Upper lobe of right lung (tissue), 1 donor: ENCODE measurements around the gene ZFHX3. TPM values are rescaled to one million over a fixed set of nuclear protein-coding genes. Genes with fewer than 3 reads are reported as not detected.

Experiments
- ATAC-seq: fragments of 200-7000 bp; cut with Tn5 transposase; one replicate; pipeline ENCODE4 v1.9.1; 2020; ENCODE audit warnings: mild to moderate bottlenecking, moderate library complexity
- DNase-seq: peaks from one replicate; pipeline ENCODE4 v3.0.0-alpha.2; 2020
- H3K27ac ChIP-seq: fragments of 200-600 bp; one replicate; pipeline ENCODE4 v1.8.0; 2022
- H3K27me3 ChIP-seq: fragments of 200-600 bp; one replicate; pipeline ENCODE4 v1.8.0; 2022; ENCODE audit warnings: mild to moderate bottlenecking
- H3K36me3 ChIP-seq: fragments of 200-600 bp; one replicate; pipeline ENCODE4 v1.8.0; 2022
- H3K4me1 ChIP-seq: fragments of 200-600 bp; one replicate; pipeline ENCODE4 v1.8.0; 2022
- H3K4me3 ChIP-seq: fragments of 200-600 bp; one replicate; pipeline ENCODE4 v1.8.0; 2022; ENCODE audit warnings: mild to moderate bottlenecking
- H3K9me3 ChIP-seq: fragments of 200-600 bp; one replicate; pipeline ENCODE4 v1.8.0; 2022
- CTCF ChIP-seq: fragments of 200-600 bp; IDR thresholded peaks from one replicate; pipeline ENCODE4 v1.8.0; 2022; ENCODE audit warnings: antibody characterized with exemption
- intact Hi-C: fragments of 100-400 bp; cut with DNase I; formaldehyde crosslinking; loops from one replicate; pipeline ENCODE4 v1.11.0; 2022
- total RNA-seq: library from RNA; stranded (reverse); fragmentation: NEBNext Ultra II Directional; extraction: Animal tissue kit (Norgen Biotek cat#: 25700); gene quantifications from one replicate; pipeline ENCODE4 v1.2.1, GENCODE V29; 2021
- donor health status: DM: no; HTN: yes; CAD: no; lungs with severe emphysema.

Gene ZFHX3
- total RNA-seq, 1 donor from 2014 or later, result 29.0 TPM

GRCh38 chr16:72963533-72964315 is 84.2 kb downstream of the ZFHX3 start:
- TF ChIP-seq CTCF, result no peak
- ATAC-seq, result no peak
- no peak overlapping the region for H3K4me3 ChIP-seq

GRCh38 chr16:72962347-72962746 is 85.6 kb downstream of the ZFHX3 start:
- Histone ChIP-seq H3K36me3 (peaks cover 14% of the 10 kb centered on the region), H3K27me3 (no peaks in the 10 kb centered on the region), H3K27ac (no peak overlapping the region), H3K4me3 (no peak overlapping the region), H3K4me1 (no peaks in the 10 kb centered on the region), H3K9me3 (no peaks in the 10 kb centered on the region)
- intact Hi-C loops, result no loop called here
- ATAC-seq (no peak), DNase-seq (no peak)
- no peak for TF ChIP-seq CTCF

More at GRCh38 chr16:72963533-72964315, 84.2 kb downstream of the ZFHX3 start:
- Histone ChIP-seq H3K9me3 (no peaks in the 10 kb centered on the region), H3K27me3 (no peaks in the 10 kb centered on the region), H3K4me1 (no peaks in the 10 kb centered on the region), H3K36me3 (peaks cover 7% of the 10 kb centered on the region), H3K27ac (no peak overlapping the region)
- intact Hi-C loops, result no loop called here
- DNase-seq, result no peak

GRCh38 chr16:72961863-72962262 is 86.1 kb downstream of the ZFHX3 start:
- no peaks in the 10 kb centered on the region for H3K4me1 ChIP-seq
- H3K36me3 ChIP-seq, result peaks cover 18% of the 10 kb centered on the region
- no peaks in the 10 kb centered on the region for H3K27me3 ChIP-seq
- no peak for TF ChIP-seq CTCF
- no peak overlapping the region for H3K27ac ChIP-seq
- intact Hi-C loops, result no loop called here
- ATAC-seq (no peak), DNase-seq (no peak)
- no peak overlapping the region for H3K4me3 ChIP-seq
- no peaks in the 10 kb centered on the region for H3K9me3 ChIP-seq

- Histone ChIP-seq H3K4me3 (no peak overlapping the region), H3K27ac (no peak overlapping the region), H3K36me3 (peaks cover 18% of the 10 kb centered on the region), H3K9me3 (no peaks in the 10 kb centered on the region), H3K4me1 (no peaks in the 10 kb centered on the region), H3K27me3 (no peaks in the 10 kb centered on the region)
- intact Hi-C loops, result no loop called here
- DNase-seq, result no peak
- TF ChIP-seq CTCF, result peak; percentile 31
- no peak for ATAC-seq
These were observed 86.7 kb downstream of the ZFHX3 start for GRCh38 chr16:72961115-72961832.

- H3K4me3 ChIP-seq, result no peak overlapping the region
- peaks cover 18% of the 10 kb centered on the region for H3K36me3 ChIP-seq
- no peak for TF ChIP-seq CTCF
- no peaks in the 10 kb centered on the region for H3K9me3 ChIP-seq
- peak; percentile 19 for ATAC-seq
- DNase-seq, result no peak
- no peak overlapping the region for H3K27ac ChIP-seq
- H3K4me1 ChIP-seq, result no peaks in the 10 kb centered on the region
- H3K27me3 ChIP-seq, result no peaks in the 10 kb centered on the region
- intact Hi-C loops, result no loop called here
These were observed 87.8 kb downstream of the ZFHX3 start for GRCh38 chr16:72960101-72960500.
